ENCODE measurements around the gene ROR2.

ROR2 gene

GRCh38 chr9:91882627-91883026 is 67.4 kb downstream of the ROR2 start:
- in situ Hi-C loops (cut with MboI; ENCODE audit: low sequenced_read_pairs): no loop called here

- in situ Hi-C loops (cut with MboI; ENCODE audit: low sequenced_read_pairs): no loop called here
Observed at GRCh38 chr9:91880378-91880972, 69.6 kb downstream of the ROR2 start.

DNA sequence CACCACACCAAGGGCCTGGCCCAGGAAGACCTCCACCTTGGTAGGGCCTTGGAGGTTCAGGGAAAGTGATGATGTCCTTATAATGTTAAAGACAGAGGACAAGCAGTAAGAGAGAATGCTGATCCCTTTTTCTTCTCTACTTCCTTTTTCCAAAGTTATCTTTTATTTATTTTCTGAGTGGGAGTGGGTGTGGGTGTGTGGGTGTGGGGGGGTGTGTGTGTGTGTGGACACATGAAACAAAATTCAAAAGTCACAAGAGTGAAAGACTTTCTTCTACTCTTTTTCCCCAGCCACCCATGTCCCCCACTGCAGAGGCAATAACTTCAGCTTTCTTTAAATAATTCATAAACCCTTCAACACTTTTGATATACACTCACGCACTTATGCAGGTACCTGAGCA is 70.8 kb downstream of the ROR2 start:
- in situ Hi-C loops (cut with MboI; ENCODE audit: low sequenced_read_pairs): no loop called here

GRCh38 chr9:91873637-91874051 is 76.4 kb downstream of the ROR2 start:
- in situ Hi-C loops (cut with MboI; ENCODE audit: low sequenced_read_pairs): no loop called here

DNA sequence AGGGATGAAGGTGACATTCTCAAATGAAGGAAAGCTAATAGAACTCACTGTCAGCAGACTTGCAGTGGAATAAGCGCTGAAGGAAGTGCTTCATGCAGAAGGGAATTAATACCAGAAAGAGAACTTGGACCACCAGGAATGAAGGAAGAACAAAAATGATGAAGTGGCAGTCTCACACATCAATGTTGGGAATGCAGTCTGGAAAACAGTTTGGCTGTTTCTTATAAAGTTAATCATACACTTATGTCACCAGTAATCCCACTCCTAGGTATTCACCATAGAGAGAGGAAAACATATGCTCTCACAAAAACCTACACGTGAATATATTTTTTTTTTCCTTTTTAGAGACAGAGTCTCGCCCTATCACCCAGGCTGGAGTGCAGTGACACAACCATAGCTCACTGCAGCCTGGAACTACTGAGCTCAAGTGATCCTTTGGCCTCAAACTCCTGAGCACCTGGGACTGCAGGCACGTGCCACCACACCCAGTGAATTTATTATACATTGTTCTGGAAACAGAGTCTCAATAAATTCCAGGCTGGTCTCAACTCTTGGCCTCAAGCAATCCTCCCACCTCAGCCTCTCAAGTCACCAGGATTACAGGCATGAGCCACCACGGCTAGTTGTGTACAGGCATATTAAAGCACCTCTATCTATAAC is 81.2 kb downstream of the ROR2 start:
- in situ Hi-C loops (cut with MboI; ENCODE audit: low sequenced_read_pairs): no loop called here

DNA sequence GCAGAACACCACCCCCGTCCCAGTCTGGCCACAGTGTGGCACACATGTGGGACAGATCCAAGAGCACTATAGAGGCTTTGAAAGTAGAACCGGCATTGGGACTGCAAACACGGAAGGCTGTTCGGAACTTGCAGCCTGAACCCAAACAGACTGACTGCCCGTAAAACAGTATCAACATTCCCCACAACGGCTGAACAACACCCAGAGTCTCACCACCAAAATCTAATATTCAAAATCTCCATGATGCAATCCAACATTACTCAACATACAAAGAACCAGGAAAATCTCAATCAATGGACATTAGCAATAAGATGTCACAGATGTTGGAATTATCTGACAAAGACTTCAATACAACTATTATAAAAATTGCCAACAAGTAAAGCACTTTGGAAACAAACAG is 82.3 kb downstream of the ROR2 start:
- in situ Hi-C loops (cut with MboI; ENCODE audit: low sequenced_read_pairs): no loop called here

DNA sequence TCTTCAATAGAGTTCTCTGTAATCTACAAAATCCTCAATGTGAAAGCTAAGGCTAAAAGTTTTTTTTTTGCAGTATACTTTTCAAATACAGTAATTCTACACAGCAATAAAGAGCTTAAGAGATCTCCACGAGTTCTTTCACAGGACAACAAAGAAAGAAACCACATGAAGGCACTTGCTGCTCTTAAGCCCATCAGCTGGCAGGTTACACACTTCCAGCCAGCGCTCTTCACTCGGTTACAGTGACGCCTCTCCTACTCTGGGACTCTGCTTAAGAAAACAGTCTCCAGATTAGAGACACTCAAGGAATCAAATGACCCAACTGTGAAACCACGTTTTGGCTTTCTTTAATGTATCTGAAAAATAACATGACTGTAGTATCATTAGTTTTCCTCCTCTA is 85.0 kb downstream of the ROR2 start:
- in situ Hi-C loops (cut with MboI; ENCODE audit: low sequenced_read_pairs): no loop called here

- in situ Hi-C loops (cut with MboI; ENCODE audit: low sequenced_read_pairs): no loop called here
Observed at GRCh38 chr9:91864380-91864779, 85.6 kb downstream of the ROR2 start.

GRCh38 chr9:91863469-91863868 is 86.6 kb downstream of the ROR2 start:
- in situ Hi-C loops (cut with MboI; ENCODE audit: low sequenced_read_pairs): no loop called here

GRCh38 chr9:91858213-91859030 is 91.6 kb downstream of the ROR2 start:
- in situ Hi-C loops (cut with MboI; ENCODE audit: low sequenced_read_pairs): no loop called here

DNA sequence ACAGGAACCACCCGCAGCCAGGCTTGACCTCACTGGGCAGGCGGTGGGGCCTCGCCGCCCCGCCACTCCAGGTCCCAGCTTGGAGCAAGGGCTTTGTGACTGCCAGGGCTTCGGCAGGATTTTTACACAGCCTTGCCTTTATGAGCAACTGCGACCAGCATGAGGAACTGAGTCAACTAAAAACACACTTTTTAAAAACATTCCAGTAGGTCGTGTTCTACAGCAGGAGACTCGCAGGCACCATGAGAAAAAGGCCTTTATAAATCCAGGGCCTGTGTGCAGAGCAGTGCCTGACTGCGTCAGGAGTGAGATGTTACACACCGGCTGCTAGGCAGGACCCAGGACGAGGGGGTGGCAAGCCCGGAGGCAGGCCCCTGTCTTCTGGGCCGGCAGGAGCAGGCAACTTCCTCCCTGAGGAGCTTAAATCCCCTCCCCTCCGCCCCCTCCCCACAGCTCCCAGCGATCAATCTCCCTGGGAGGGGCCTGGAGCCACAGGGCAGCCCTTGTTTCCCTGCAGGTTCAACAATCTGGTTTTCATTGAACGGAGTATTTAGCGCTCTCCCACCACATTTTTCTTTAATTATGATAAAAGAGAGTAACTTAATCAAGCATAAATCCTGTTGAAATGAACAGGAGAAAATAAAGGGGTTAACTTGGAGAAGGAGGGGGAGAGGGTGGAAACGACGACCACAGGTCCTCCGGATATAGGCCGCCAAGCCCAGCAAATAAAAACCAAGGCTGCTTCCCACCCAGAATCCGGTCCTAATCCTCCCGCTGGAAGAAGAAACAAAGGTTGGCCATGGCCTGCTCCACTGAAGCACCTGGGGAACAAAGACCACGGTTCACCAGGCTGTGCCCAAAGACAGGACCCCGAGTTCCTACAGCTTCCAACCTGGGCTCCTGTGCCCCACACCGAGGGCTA is 92.5 kb downstream of the ROR2 start:
- in situ Hi-C loops (cut with MboI; ENCODE audit: low sequenced_read_pairs): no loop called here

GRCh38 chr9:91856419-91856818 is 93.6 kb downstream of the ROR2 start:
- in situ Hi-C loops (cut with MboI; ENCODE audit: low sequenced_read_pairs): no loop called here

DNA sequence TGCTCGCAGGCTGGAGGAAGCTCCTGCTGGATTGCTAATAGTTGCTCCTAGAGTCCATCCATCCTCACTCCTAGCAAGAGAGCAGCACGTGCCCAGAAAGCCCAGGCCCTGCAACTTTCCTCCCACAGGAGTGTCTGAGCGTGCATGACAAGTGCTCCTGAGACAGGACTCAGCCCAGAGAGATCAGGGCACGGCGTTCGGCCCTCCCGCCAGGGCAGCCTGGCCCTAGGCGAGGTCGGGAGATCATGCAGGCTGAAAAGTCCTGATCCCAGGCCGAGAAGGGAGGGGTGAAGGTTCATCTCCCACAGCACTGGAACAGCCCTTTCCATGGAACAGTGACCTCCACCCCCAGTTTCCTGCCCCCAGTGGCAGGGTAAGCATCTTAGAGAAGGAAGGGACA is 94.8 kb downstream of the ROR2 start:
- in situ Hi-C loops (cut with MboI; ENCODE audit: low sequenced_read_pairs): no loop called here

- in situ Hi-C loops (cut with MboI; ENCODE audit: low sequenced_read_pairs): no loop called here
Observed at GRCh38 chr9:91852801-91853347, 97.2 kb downstream of the ROR2 start.

DNA sequence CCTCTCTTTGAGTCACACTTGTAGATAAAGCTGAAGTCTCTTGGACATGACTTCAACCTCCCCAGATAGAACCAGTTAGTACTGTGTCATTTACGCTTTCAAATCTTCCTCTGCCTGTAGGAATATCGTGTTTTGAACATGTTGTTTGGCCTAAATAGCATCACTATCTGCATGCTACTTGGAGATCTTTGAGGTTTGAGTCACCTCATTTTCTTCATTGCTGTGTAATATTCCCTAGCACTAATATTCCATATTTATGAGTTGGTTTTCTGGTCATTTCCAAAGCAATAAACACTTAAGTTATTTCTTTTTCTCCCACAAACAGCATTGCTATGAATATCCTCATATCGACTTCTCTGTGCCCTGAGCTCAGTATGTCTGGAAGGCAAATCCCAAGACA is 100.3 kb downstream of the ROR2 start:
- in situ Hi-C loops (cut with MboI; ENCODE audit: low sequenced_read_pairs): no loop called here

DNA sequence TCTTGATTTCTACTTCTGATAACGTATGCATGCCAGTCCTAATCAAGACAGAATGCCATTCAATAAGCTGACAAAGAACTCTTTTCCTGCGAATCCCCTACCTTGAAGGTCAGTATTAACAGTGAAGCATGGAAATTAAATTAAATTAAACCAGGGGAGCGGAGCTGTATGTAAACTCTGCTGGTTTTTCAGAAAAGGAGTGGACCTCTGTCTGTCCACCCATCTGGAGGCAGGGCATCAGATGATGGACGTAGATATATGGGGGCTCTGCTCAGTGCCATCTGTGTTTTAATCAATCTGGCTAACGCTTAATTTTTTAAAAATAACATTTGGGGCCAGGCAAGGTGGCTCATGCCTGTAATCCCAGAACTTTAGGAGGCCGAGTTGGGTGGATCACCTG is 101.9 kb downstream of the ROR2 start:
- in situ Hi-C loops (cut with MboI; ENCODE audit: low sequenced_read_pairs): no loop called here

GRCh38 chr9:91847581-91848091 is 102.4 kb downstream of the ROR2 start:
- in situ Hi-C loops (cut with MboI; ENCODE audit: low sequenced_read_pairs): no loop called here

- in situ Hi-C loops (cut with MboI; ENCODE audit: low sequenced_read_pairs): no loop called here
Observed at GRCh38 chr9:91845879-91846278, 104.1 kb downstream of the ROR2 start.

DNA sequence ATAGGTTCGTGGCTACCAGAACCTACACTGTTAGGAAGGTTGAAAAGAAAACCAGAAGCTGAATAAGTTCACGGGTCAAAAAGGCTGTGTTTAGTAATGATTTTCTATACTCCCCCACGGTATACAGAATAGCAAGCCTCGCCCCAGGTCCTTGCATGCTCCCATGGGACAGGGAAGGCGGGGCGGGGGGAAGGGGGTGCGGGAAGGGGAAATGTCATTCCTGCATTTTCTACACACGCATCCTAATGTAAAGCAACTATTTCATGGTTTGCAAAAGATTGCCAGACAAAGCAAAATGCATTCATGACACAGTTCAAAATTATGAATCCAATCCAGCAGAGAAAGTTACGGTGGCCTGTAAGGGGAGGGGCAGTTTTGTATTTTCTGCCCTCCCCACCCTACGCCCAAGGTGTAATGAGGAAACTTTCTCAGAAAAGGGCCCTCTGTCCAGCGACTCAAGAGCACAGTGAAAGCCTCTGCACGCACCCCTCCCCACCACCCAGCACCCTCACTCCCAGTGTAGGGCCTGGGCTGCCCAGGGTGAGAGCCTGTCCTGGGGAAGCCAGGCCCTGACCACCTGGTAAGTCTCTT is 105.2 kb downstream of the ROR2 start:
- in situ Hi-C loops (cut with MboI; ENCODE audit: low sequenced_read_pairs): no loop called here

GRCh38 chr9:91844190-91844589 is 105.8 kb downstream of the ROR2 start:
- in situ Hi-C loops (cut with MboI; ENCODE audit: low sequenced_read_pairs): no loop called here
